HFFc6 (cell line): Measurements from ENCODE around the gene RBM20. TPM values are rescaled to one million over a fixed set of nuclear protein-coding genes. Genes with fewer than 3 reads are reported as not detected.

Experiments
- DNase-seq: peaks from one replicate; pipeline ENCODE4 v3.0.0-alpha.2; 2018
- H3K27ac Mint-ChIP-seq: 2 replicates; pipeline ENCODE4 v1.8.0; 2020; ENCODE audit warnings: mild to moderate bottlenecking, mixed read lengths
- H3K27me3 Mint-ChIP-seq: 2 replicates; pipeline ENCODE4 v1.8.0; 2021; ENCODE audit warnings: mild to moderate bottlenecking, moderate library complexity, mixed read lengths; ENCODE audit not compliant: insufficient read depth
- H3K36me3 Mint-ChIP-seq: 2 replicates; pipeline ENCODE4 v1.8.0; 2021; ENCODE audit warnings: low read depth, mixed read lengths
- H3K4me1 Mint-ChIP-seq: 2 replicates; pipeline ENCODE4 v1.8.0; 2020; ENCODE audit warnings: low read depth, mixed read lengths
- H3K4me3 Mint-ChIP-seq: 2 replicates; pipeline ENCODE4 v1.8.0; 2020; ENCODE audit warnings: mild to moderate bottlenecking, moderate library complexity, mixed read lengths
- H3K9me3 Mint-ChIP-seq: 2 replicates; pipeline ENCODE4 v1.8.0; 2020; ENCODE audit warnings: mild to moderate bottlenecking, mixed read lengths
- total RNA-seq, 6 experiments: library from RNA; stranded (reverse); fragmentation: NEBNext Ultra II Directional; extraction: Animal tissue kit (Norgen Biotek cat#: 25700); gene quantifications; 2 replicates in 1 of 6; 3 replicates in 5 of 6; pipeline ENCODE4 v1.2.3, GENCODE V29; 2021
- TF ChIP-seq, protein P1 (sequence below): fragments of 200-600 bp; sonication (generic); IDR thresholded peaks from 2 replicates; pipeline ENCODE4 v1.5.0; 2021; ENCODE audit warnings: antibody characterized with exemption, mild to moderate bottlenecking

RBM20 gene
- total RNA-seq, 6 experiments from 2014 or later, result not detected

DNA sequence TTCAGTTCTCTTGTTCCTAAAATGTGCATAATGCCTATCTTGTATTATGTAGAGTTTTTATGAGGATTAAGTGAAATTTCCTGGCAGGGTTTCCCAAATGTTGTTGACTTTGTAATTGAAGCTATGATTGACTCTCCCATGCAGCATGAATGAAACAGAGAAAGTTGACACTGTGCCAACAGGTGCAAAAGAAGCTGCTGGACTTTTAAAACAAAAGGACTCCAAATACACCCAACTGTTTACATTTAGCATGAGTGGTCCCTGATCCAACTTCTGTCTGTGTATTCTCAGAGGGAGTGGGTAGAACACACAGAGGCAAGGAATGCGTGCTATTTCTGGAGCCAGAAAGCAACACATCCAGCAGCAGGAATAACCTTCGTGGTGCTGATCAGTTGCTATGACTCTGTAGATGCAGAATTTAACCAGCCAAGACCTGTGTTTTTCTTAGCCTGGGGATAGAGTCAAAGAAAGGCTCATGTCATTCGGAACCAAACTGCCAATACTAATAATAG lies 14.4 kb upstream of the RBM20 start:
- H3K9me3 Mint-ChIP-seq, result no peaks in the 10 kb centered on the region
- H3K36me3 Mint-ChIP-seq, result no peaks in the 10 kb centered on the region
- peaks cover 22% of the 10 kb centered on the region for H3K27me3 Mint-ChIP-seq
- H3K4me1 Mint-ChIP-seq, result peaks cover 15% of the 10 kb centered on the region
- peak overlapping the region; percentile 30 for H3K27ac Mint-ChIP-seq
- peak; percentile 76 for DNase-seq
- no peak overlapping the region for H3K4me3 Mint-ChIP-seq
- TF ChIP-seq, protein P1, sequence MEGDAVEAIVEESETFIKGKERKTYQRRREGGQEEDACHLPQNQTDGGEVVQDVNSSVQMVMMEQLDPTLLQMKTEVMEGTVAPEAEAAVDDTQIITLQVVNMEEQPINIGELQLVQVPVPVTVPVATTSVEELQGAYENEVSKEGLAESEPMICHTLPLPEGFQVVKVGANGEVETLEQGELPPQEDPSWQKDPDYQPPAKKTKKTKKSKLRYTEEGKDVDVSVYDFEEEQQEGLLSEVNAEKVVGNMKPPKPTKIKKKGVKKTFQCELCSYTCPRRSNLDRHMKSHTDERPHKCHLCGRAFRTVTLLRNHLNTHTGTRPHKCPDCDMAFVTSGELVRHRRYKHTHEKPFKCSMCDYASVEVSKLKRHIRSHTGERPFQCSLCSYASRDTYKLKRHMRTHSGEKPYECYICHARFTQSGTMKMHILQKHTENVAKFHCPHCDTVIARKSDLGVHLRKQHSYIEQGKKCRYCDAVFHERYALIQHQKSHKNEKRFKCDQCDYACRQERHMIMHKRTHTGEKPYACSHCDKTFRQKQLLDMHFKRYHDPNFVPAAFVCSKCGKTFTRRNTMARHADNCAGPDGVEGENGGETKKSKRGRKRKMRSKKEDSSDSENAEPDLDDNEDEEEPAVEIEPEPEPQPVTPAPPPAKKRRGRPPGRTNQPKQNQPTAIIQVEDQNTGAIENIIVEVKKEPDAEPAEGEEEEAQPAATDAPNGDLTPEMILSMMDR, result no peak

DNA sequence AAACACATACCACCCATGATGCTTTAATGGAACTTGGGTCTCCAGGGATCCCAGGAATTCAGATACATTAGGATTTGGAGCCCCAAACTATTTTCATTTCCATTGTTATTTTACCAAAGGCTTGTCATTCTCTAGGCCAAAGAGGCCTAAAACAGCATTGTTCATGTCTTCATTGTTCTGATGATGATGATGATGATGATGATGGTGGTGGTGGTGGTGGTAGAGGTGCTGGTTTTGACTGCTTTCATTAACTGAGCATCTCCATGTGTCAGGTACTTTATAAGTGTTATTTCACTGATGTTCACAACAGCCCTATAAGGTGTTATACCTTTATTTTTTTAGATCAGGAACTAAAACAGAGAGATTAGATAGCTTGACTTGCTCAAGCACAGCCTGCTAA lies 12.2 kb upstream of the RBM20 start:
- Mint-ChIP-seq H3K27me3 (peaks cover 22% of the 10 kb centered on the region), H3K4me1 (peaks cover 18% of the 10 kb centered on the region), H3K27ac (no peak overlapping the region), H3K36me3 (no peaks in the 10 kb centered on the region), H3K9me3 (no peaks in the 10 kb centered on the region), H3K4me3 (no peak overlapping the region)
- DNase-seq, result no peak
- TF ChIP-seq, protein P1, result no peak

DNA sequence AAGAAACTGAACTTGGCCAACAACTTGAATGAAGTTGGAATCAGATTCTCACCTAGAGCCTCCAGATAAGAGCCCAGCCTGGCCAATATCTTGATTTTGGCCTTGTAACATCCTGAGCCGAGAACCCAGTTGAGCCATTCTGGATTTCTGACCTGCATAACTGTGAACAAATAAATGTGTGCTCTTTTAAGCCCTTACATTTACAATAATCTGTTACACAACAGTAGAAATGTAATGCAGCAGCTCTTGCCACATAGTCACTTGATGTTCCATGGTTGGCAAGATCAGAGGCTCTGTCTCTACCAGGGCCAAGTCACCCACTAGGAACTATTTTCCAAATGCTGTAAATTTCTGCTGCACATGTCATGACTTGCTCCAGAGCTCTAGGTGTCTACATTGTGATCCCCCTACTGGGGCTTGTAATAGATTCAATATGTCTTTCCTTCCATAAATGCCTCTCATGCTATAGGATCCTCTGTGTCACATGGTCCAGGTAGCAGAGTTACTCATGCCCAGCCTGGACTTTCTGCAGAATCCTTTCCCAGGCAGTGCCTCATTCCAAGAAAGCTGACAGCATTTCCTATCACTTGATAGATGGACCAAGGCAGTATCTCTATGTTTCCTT lies 11.4 kb upstream of the RBM20 start:
- peaks cover 26% of the 10 kb centered on the region for H3K4me1 Mint-ChIP-seq
- TF ChIP-seq, protein P1, result no peak
- no peak for DNase-seq
- no peaks in the 10 kb centered on the region for H3K36me3 Mint-ChIP-seq
- H3K27ac Mint-ChIP-seq, result no peak overlapping the region
- no peak overlapping the region for H3K4me3 Mint-ChIP-seq
- H3K9me3 Mint-ChIP-seq, result no peaks in the 10 kb centered on the region
- H3K27me3 Mint-ChIP-seq, result peaks cover 15% of the 10 kb centered on the region

DNA sequence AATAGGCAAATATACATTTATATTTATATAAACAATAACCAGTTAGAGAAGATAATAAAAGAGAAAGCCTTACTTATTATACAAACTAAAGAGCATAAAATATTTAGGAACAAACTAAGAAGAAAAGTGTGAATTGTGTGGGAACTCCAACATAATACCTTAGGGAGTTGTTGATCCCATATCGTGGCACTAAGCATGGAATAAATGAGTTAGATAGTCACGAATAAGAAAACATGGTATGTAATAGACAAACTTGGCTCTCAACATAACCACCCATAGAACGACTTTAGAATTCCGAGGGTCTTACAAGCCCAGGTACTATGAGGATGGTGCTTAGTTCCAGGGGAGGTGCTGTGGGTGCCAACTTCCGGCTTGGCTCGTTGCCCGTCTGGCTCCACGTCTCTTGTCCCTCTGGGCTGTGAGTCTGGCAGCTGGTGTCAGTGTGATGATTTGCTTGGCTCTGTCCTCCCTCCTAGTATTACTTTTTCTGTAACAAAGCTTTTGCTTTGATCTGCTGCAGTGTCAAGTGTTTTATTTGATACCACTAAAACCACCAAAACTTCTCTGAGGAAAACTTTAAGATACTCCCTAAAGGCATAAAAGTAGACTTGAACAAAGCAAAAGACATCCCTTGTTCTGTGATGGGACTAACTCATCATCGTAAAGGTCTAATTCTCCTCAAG lies 9.5 kb upstream of the RBM20 start:
- Mint-ChIP-seq H3K36me3 (no peaks in the 10 kb centered on the region), H3K4me1 (peaks cover 25% of the 10 kb centered on the region), H3K27me3 (peaks cover 24% of the 10 kb centered on the region), H3K4me3 (no peak overlapping the region), H3K9me3 (no peaks in the 10 kb centered on the region), H3K27ac (no peak overlapping the region)
- DNase-seq, result no peak
- TF ChIP-seq, protein P1, result no peak

DNA sequence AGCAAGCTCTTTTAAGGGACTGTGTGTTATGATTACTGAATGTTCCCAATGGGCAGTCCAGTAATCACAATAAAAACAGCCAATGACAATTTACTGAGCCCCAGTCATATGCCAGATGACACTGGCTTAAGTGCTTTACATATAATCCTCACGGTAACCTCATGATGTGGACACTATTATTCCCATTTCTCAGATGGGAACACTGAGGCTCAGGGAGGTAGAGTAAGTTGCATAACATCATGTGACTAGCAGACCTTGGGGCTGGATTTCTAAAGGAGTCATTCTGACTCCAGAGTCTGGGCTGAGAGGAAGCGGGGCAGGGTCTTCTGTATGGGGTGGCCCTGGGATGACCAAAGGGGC lies 7.6 kb upstream of the RBM20 start:
- H3K36me3 Mint-ChIP-seq, result no peaks in the 10 kb centered on the region
- no peaks in the 10 kb centered on the region for H3K9me3 Mint-ChIP-seq
- H3K27ac Mint-ChIP-seq, result no peak overlapping the region
- no peak for DNase-seq
- H3K4me3 Mint-ChIP-seq, result no peak overlapping the region
- TF ChIP-seq, protein P1, result no peak
- peaks cover 22% of the 10 kb centered on the region for H3K4me1 Mint-ChIP-seq
- peaks cover 29% of the 10 kb centered on the region for H3K27me3 Mint-ChIP-seq
